ENCODE results near the gene TOMM5.

DNA sequence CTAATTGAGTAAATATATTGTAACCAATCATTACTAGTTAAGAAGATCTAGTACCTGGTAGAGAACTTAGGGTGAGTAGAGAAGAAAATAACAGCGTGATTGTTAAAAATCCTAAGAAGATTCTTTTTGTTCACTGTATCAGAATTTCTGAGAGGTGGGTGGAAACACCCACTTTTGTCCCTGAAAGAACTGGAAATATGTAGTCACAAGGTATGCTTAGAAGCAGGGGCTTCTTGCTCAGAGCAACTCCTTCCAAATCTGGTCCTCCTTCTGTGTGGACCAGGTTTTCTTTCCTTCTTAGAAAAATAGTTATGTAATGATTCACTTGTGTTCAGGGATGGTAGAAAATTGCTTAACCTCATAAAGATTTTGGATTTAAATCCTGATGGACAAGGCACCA, 11.9 kb upstream of the TOMM5 start:
- no peak for TF ChIP-seq ZNF235 (CRISPR knock-in tag; IDR thresholded peaks at IDR 0.05; ENCODE audit: borderline replicate concordance)
- TF ChIP-seq, protein P1, sequence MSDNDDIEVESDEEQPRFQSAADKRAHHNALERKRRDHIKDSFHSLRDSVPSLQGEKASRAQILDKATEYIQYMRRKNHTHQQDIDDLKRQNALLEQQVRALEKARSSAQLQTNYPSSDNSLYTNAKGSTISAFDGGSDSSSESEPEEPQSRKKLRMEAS (IDR thresholded peaks at IDR 0.05) = no peak
- TF ChIP-seq NFYC (CRISPR knock-in tag; IDR thresholded peaks at IDR 0.05) = no peak
- TF ChIP-seq, protein P2, sequence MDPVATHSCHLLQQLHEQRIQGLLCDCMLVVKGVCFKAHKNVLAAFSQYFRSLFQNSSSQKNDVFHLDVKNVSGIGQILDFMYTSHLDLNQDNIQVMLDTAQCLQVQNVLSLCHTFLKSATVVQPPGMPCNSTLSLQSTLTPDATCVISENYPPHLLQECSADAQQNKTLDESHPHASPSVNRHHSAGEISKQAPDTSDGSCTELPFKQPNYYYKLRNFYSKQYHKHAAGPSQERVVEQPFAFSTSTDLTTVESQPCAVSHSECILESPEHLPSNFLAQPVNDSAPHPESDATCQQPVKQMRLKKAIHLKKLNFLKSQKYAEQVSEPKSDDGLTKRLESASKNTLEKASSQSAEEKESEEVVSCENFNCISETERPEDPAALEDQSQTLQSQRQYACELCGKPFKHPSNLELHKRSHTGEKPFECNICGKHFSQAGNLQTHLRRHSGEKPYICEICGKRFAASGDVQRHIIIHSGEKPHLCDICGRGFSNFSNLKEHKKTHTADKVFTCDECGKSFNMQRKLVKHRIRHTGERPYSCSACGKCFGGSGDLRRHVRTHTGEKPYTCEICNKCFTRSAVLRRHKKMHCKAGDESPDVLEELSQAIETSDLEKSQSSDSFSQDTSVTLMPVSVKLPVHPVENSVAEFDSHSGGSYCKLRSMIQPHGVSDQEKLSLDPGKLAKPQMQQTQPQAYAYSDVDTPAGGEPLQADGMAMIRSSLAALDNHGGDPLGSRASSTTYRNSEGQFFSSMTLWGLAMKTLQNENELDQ (CRISPR knock-in tag; IDR thresholded peaks at IDR 0.05; ENCODE audit: borderline replicate concordance) = no peak

Data from HepG2 (cell line).